Measurements from ENCODE around the gene MPRIP. TPM values are rescaled to one million over a fixed set of nuclear protein-coding genes. Genes with fewer than 3 reads are reported as not detected.

The MPRIP gene, protein sequence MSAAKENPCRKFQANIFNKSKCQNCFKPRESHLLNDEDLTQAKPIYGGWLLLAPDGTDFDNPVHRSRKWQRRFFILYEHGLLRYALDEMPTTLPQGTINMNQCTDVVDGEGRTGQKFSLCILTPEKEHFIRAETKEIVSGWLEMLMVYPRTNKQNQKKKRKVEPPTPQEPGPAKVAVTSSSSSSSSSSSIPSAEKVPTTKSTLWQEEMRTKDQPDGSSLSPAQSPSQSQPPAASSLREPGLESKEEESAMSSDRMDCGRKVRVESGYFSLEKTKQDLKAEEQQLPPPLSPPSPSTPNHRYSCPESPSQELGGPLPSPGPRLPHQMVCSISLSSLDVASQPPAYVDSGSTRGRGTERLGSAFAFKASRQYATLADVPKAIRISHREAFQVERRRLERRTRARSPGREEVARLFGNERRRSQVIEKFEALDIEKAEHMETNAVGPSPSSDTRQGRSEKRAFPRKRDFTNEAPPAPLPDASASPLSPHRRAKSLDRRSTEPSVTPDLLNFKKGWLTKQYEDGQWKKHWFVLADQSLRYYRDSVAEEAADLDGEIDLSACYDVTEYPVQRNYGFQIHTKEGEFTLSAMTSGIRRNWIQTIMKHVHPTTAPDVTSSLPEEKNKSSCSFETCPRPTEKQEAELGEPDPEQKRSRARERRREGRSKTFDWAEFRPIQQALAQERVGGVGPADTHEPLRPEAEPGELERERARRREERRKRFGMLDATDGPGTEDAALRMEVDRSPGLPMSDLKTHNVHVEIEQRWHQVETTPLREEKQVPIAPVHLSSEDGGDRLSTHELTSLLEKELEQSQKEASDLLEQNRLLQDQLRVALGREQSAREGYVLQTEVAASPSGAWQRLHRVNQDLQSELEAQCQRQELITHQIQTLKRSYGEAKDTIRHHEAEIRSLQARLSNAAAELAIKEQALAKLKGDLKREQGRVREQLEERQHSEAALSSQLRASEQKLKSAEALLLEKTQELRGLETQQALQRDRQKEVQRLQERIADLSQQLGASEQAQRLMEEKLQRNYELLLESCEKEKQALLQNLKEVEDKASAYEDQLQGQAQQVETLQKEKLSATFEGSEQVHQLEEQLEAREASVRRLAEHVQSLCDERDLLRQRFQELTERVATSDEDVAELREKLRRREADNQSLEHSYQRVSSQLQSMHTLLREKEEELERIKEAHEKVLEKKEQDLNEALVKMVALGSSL (N-terminal part only)
- 260 to 424 TPM (median 370 TPM) in 5 replicates for total RNA-seq (2022; extraction: Qiagen RNA extraction)

DNA sequence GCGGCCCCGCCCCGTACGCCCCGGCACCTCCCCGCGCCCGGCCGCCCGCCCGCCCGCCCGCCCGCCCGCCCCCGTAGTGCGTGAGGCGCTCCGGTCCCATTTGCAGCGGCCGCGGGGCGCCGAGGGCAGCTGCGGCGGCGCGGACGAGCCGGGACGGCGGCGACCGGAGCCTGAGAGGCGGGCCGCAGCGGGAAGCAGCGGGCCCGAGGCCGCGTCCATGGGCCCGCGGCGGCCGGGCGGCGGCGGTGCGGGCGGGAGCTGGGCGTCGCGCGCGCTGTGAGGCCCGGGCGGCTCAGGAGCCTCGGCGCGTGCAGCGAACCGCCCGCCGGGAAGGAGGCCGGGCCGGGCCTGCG is at the start of gene MPRIP:
Gene MPRIP (plus strand): TSS at position 74 of the 353 bp plus-strand sequence. CDS start 392 bp downstream, outside the sequence.

DNA sequence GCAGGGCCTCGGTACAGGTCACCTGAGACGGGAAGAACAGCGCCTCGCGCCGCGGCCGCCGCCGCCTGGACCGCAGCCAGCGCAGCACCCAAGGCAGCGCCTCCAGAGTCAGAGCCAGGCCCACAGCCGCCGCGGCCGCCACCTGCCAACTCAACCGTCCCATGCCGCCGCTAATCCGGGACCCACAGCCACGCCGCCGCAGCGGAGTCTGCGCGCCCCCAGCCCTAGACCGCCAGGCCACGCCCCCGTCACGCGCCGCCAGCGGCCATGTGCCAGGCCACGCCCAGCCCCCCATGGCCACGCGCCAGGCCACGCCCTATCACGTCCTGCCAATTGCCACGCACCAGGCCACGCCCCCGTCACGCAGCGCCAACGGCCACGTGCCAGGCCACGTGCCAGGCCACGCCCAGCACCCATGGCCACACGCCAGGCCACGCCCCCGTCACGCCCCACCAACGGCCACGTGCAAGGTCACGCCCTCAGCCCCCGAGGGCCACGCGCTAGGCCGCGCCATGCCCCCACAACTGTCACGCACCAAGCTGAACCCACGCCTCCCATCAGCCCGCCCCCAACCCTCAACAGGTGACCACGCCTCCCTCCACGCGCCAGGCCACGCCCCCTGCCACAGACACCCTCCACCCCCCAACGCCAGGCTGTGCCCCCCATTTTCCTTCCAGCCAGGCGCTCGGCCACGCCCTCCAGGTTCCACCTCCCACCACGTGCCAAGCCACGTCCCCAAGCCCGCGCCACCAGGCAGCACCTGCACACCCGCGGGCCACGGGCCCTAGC is 164.1 kb downstream of the MPRIP start, which contains the start of gene PLD6:
Gene PLD6 (minus strand): TSS at position 210 of the 789 bp plus-strand sequence. CDS start 47 bp downstream, at position 163.

DNA sequence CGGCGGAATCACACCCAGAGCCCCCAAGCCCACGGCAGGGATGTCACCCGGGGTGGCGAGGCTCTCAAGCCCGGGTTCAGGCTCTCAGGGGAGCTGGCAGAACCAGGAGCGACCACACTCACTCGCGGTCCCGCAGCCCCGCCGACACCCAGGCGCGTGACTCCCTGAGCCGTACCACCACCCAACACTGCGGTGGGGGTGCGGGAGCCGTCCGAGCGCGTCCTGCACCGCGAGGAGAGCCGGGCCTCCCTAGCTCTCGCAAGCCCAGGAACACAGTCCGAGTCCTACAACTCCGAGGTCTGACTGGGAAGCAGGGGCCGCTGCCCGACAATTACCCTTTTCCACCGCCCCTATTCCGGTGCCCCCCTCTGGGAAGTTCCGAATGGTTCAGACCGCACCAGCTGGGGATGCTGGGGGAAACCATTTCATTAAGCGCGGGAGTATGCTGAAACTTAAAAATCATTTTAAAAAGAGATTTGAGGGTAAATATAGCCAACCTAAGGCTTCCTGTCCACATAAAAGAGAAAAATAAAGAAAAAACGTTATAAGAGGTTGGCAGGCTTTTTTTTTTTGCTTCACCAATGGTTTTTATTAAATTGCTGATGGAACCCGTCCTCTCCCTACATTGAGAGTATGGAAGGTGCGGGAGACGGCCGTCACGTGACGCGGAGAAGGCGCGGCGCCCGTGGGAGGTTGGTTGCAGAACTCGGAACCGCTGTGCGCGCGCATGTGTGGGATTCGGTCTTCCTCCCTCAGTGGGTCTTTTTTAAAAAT is 195.0 kb downstream of the MPRIP start, which contains the start of gene FLCN:
Gene FLCN (minus strand): TSS at position 143 of the 774 bp plus-strand sequence. CDS start 9,031 bp downstream, outside the sequence.

Other genes with a start within 250 kb of the MPRIP start
- not detected in 5 replicates for gene TNFRSF13B, start 70.3 kb upstream of the MPRIP start, total RNA-seq (2022; extraction: Qiagen RNA extraction)
- 5.5 to 7.9 TPM (median 7.3 TPM) in 5 replicates for gene PLD6, start 163.9 kb downstream of the MPRIP start, total RNA-seq (2022; extraction: Qiagen RNA extraction)
- gene FLCN, start 194.7 kb downstream of the MPRIP start, total RNA-seq (2022; extraction: Qiagen RNA extraction): 29.3 to 41.7 TPM (median 35.9 TPM) in 5 replicates
- gene COPS3, start 238.8 kb downstream of the MPRIP start, total RNA-seq (2022; extraction: Qiagen RNA extraction): 138 to 149 TPM (median 144 TPM) in 5 replicates

Data from A549 treated with CORT108297 at 1 μM for 4 hours (cell line).